Stimulated activated CD4-positive, alpha-beta T cell treated with anti-CD3 and anti-CD28 coated beads, Interleukin-4, amount 100 ng/mL, for 24 hours (primary cell): ENCODE measurements around the gene UBC.

Source experiments
- DNase-seq: peaks from one replicate; pipeline ENCODE4 v3.0.0-alpha.2; 2020

Gene UBC

GRCh38 chr12:124863416-124864325 is 50.8 kb downstream of the UBC start, which contains the start of gene SCARB1:
SCARB1 (minus strand) TSS chr12:124863864; CDS start chr12:124863720, 144 bp downstream.
- DNase-seq: peak; percentile 71

GRCh38 chr12:124862768-124863415 is 51.6 kb downstream of the UBC start:
- DNase-seq: no peak

- DNase-seq: no peak
These were observed 52.4 kb downstream of the UBC start for GRCh38 chr12:124861898-124862676.
